ENCODE results near the gene GAA.

Gene GAA

GRCh38 chr17:80164185-80164584, 62.8 kb downstream of the GAA start:
- H3K9ac ChIP-seq (ENCODE audit: low read length): no peak overlapping the region
- no peaks in the 10 kb centered on the region for H3F3A ChIP-seq (ENCODE audit: insufficient read depth, low read length)
- H3K9me3 ChIP-seq (ENCODE audit: low read length): no peaks in the 10 kb centered on the region
- H3K36me3 ChIP-seq (ENCODE audit: insufficient read depth, low read length): no peaks in the 10 kb centered on the region
- H3K27ac ChIP-seq (ENCODE audit: low read depth, low read length, poor library complexity, severe bottlenecking): no peak overlapping the region
- H2AFZ ChIP-seq (ENCODE audit: low read length): no peak overlapping the region
- H4K20me1 ChIP-seq (ENCODE audit: insufficient read depth, low read length): no peaks in the 10 kb centered on the region
- H3K9me2 ChIP-seq (ENCODE audit: low read depth, low read length): no peaks in the 10 kb centered on the region
- H3K4me1 ChIP-seq (ENCODE audit: insufficient read depth, low read length, severe bottlenecking): peaks cover 4% of the 10 kb centered on the region
- TF ChIP-seq CTCF (IDR thresholded peaks at IDR 0.05; ENCODE audit: low read length) (no peak), EZH2 (IDR thresholded peaks at IDR 0.05; ENCODE audit: borderline replicate concordance, low read length) (no peak)
- H3K27me3 ChIP-seq (ENCODE audit: insufficient read depth, low read length): no peaks in the 10 kb centered on the region; the same call in 1 of the 2 replicates
- no peaks in the 10 kb centered on the region for H3K79me2 ChIP-seq (ENCODE audit: insufficient read depth, low read length)
- H3K4me2 ChIP-seq (ENCODE audit: low read length): no peak overlapping the region
- no peak overlapping the region for H3K4me3 ChIP-seq (ENCODE audit: low read depth, low read length, poor library complexity, severe bottlenecking)

GRCh38 chr17:80166446-80166845, 65.1 kb downstream of the GAA start:
- no peak for TF ChIP-seq EZH2 (IDR thresholded peaks at IDR 0.05; ENCODE audit: borderline replicate concordance, low read length)
- no peak for TF ChIP-seq CTCF (IDR thresholded peaks at IDR 0.05; ENCODE audit: low read length)
- Histone ChIP-seq H3K9me3 (ENCODE audit: low read length) (no peaks in the 10 kb centered on the region), H3F3A (ENCODE audit: insufficient read depth, low read length) (no peaks in the 10 kb centered on the region), H3K36me3 (ENCODE audit: insufficient read depth, low read length) (no peaks in the 10 kb centered on the region), H3K9me2 (ENCODE audit: low read depth, low read length) (no peaks in the 10 kb centered on the region), H3K27ac (ENCODE audit: low read depth, low read length, poor library complexity, severe bottlenecking) (no peak overlapping the region), H3K79me2 (ENCODE audit: insufficient read depth, low read length) (no peaks in the 10 kb centered on the region), H4K20me1 (ENCODE audit: insufficient read depth, low read length) (no peaks in the 10 kb centered on the region), H3K4me1 (ENCODE audit: insufficient read depth, low read length, severe bottlenecking) (no peaks in the 10 kb centered on the region), H3K4me3 (ENCODE audit: low read depth, low read length, poor library complexity, severe bottlenecking) (no peak overlapping the region), H3K27me3 (ENCODE audit: insufficient read depth, low read length) (no peaks in the 10 kb centered on the region; the same call in 1 of the 2 replicates), H2AFZ (ENCODE audit: low read length) (no peak overlapping the region), H3K9ac (ENCODE audit: low read length) (no peak overlapping the region), H3K4me2 (ENCODE audit: low read length) (no peak overlapping the region)

- Histone ChIP-seq H3K27ac (ENCODE audit: low read depth, low read length, poor library complexity, severe bottlenecking) (no peak overlapping the region), H3K9me2 (ENCODE audit: low read depth, low read length) (no peaks in the 10 kb centered on the region), H3K4me2 (ENCODE audit: low read length) (no peak overlapping the region), H4K20me1 (ENCODE audit: insufficient read depth, low read length) (no peaks in the 10 kb centered on the region), H2AFZ (ENCODE audit: low read length) (no peak overlapping the region), H3K9me3 (ENCODE audit: low read length) (no peaks in the 10 kb centered on the region), H3K4me1 (ENCODE audit: insufficient read depth, low read length, severe bottlenecking) (no peaks in the 10 kb centered on the region), H3K27me3 (ENCODE audit: insufficient read depth, low read length) (no peaks in the 10 kb centered on the region; the same call in 1 of the 2 replicates), H3K4me3 (ENCODE audit: low read depth, low read length, poor library complexity, severe bottlenecking) (no peak overlapping the region), H3K9ac (ENCODE audit: low read length) (no peak overlapping the region), H3K36me3 (ENCODE audit: insufficient read depth, low read length) (no peaks in the 10 kb centered on the region), H3K79me2 (ENCODE audit: insufficient read depth, low read length) (no peaks in the 10 kb centered on the region), H3F3A (ENCODE audit: insufficient read depth, low read length) (no peaks in the 10 kb centered on the region)
- TF ChIP-seq EZH2 (IDR thresholded peaks at IDR 0.05; ENCODE audit: borderline replicate concordance, low read length) (no peak), CTCF (IDR thresholded peaks at IDR 0.05; ENCODE audit: low read length) (no peak)
These were observed 67.0 kb downstream of the GAA start for GRCh38 chr17:80168371-80168770.

Measured in OCI-LY1 (cell line).